Activated naive CD8-positive, alpha-beta T cell treated with anti-CD3 and anti-CD28 coated beads for 36 hours (primary cell): ENCODE data around the gene CMTM5. TPM values are rescaled to one million over a fixed set of nuclear protein-coding genes. Genes with fewer than 3 reads are reported as not detected.

Experiments used
- DNase-seq: peaks from one replicate; pipeline ENCODE4 v3.0.0; 2021
- H3K27ac Mint-ChIP-seq: one replicate; pipeline ENCODE4 v1.8.0; 2022; ENCODE audit warnings: mild to moderate bottlenecking, moderate library complexity, mixed read lengths
- H3K27me3 Mint-ChIP-seq: one replicate; pipeline ENCODE4 v1.8.0; 2022; ENCODE audit warnings: mild to moderate bottlenecking, mixed read lengths
- H3K36me3 Mint-ChIP-seq: one replicate; pipeline ENCODE4 v1.8.0; 2021; ENCODE audit warnings: mild to moderate bottlenecking, mixed read lengths
- H3K4me1 Mint-ChIP-seq: one replicate; pipeline ENCODE4 v1.8.0; 2021; ENCODE audit warnings: mixed read lengths
- H3K4me3 Mint-ChIP-seq: one replicate; pipeline ENCODE4 v1.8.0; 2022; ENCODE audit warnings: mild to moderate bottlenecking, moderate library complexity, mixed read lengths
- H3K9me3 Mint-ChIP-seq: one replicate; pipeline ENCODE4 v1.8.0; 2022; ENCODE audit warnings: mixed read lengths
- total RNA-seq, 2 experiments: library from RNA; stranded (reverse); gene quantifications; one replicate each; pipeline ENCODE4 v1.2.3, GENCODE V29; 2021

CMTM5 gene
- total RNA-seq, result not detected

GRCh38 chr14:23376482-23377197, at the start of gene CMTM5:
CMTM5 (plus strand) TSS chr14:23377046; CDS start chr14:23377252, 206 bp downstream.
- Mint-ChIP-seq H3K36me3 (no peaks in the 10 kb centered on the region), H3K27me3 (peaks cover 3% of the 10 kb centered on the region), H3K27ac (no peak within 1 kb of the TSS), H3K4me1 (peaks cover 2% of the 10 kb centered on the region), H3K4me3 (no peak within 1 kb of the TSS), H3K9me3 (no peaks in the 10 kb centered on the region)
- no peak for DNase-seq

GRCh38 chr14:23327947-23328744, 48.7 kb upstream of the CMTM5 start:
- no peak overlapping the region for H3K27ac Mint-ChIP-seq
- DNase-seq, result peak; percentile 55
- peaks cover 10% of the 10 kb centered on the region for H3K4me1 Mint-ChIP-seq
- H3K27me3 Mint-ChIP-seq, result no peaks in the 10 kb centered on the region
- peaks cover 9% of the 10 kb centered on the region for H3K36me3 Mint-ChIP-seq
- H3K9me3 Mint-ChIP-seq, result no peaks in the 10 kb centered on the region
- H3K4me3 Mint-ChIP-seq, result no peak overlapping the region

GRCh38 chr14:23335623-23336022, 41.2 kb upstream of the CMTM5 start:
- no peak for DNase-seq
- H3K27me3 Mint-ChIP-seq, result peaks cover 30% of the 10 kb centered on the region

DNA sequence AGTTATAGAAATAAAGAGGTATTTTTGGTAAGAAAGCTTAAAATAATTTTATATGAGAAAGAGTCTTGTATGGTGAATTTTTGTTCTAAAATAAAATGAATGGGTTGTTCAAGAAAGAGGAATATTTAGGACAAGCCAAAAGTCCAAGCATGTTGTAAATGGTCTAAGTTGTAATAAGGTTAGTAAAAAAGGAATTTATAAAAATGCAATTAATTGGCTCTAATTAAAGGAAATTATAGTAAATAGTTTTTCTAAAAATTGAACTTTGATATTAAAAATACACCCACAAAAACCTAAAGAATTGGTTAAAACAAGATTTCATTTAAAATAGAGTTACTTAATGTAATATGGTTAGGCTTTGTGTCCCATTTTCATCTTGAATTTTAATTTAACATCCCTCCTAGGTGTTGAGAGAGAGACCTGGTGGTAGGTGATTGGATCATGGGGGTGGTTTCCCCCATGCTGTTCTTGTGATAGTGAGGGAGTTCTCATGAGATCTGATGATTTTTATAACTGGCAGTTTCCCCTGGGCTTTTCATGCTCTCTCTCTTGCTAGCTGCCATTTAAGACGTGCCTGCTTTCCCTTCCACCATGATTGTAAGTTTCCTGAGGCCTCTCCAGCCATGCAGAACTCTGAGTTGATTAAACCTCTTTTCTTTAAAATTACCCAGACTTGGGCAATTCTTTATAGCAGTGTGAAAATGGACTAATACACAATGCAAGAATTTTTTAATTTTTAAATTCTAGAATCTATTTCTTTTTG, 37.2 kb upstream of the CMTM5 start:
- H3K27ac Mint-ChIP-seq, result no peak overlapping the region
- peaks cover 2% of the 10 kb centered on the region for H3K9me3 Mint-ChIP-seq
- DNase-seq, result no peak
- no peak overlapping the region for H3K4me3 Mint-ChIP-seq
- H3K4me1 Mint-ChIP-seq, result no peaks in the 10 kb centered on the region
- H3K36me3 Mint-ChIP-seq, result no peaks in the 10 kb centered on the region
- H3K27me3 Mint-ChIP-seq, result peaks cover 28% of the 10 kb centered on the region

More at GRCh38 chr14:23335623-23336022, 41.2 kb upstream of the CMTM5 start:
- Mint-ChIP-seq H3K4me1 (no peaks in the 10 kb centered on the region), H3K9me3 (peaks cover 2% of the 10 kb centered on the region), H3K36me3 (no peaks in the 10 kb centered on the region), H3K27ac (no peak overlapping the region), H3K4me3 (no peak overlapping the region)

GRCh38 chr14:23344481-23344880, 32.4 kb upstream of the CMTM5 start:
- H3K36me3 Mint-ChIP-seq, result no peaks in the 10 kb centered on the region
- no peaks in the 10 kb centered on the region for H3K9me3 Mint-ChIP-seq
- no peak for DNase-seq
- H3K4me1 Mint-ChIP-seq, result no peaks in the 10 kb centered on the region
- no peak overlapping the region for H3K4me3 Mint-ChIP-seq
- no peak overlapping the region for H3K27ac Mint-ChIP-seq
- no peaks in the 10 kb centered on the region for H3K27me3 Mint-ChIP-seq

DNA sequence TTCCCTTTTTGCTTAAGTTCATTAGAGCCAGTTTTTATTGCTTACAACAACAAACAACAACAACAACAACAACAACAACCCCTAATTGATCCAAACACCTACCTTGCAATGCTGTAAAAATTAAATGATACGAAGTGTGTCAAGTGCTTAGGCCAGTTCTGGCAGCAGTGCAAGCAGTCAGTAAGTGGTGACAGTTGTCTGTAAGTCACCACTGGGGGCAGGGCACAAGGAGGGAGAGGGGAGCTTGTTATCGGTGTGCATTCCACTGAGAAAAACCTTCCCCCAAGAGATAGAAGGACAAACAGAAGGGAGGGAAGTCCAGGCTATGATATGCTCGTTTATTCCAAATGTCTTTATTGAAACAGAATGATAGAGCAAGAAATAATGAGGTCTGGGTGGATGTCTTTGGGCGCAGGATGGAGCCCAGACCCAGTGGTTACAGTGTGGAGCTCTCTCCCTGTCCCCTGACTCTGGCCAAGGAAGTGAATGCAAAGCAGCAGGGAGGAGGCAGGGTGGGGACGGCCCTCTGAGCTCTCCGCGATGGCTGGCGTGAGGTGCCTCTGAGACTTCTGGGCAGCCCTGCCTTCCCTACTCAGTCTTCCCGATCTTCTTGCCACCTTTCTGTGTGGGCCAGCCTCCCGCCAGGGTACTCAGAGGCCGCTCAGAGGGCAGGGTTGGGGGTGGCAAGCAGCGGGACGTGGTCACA, 30.7 kb upstream of the CMTM5 start:
- Mint-ChIP-seq H3K36me3 (peaks cover 2% of the 10 kb centered on the region), H3K27ac (no peak overlapping the region), H3K27me3 (peaks cover 3% of the 10 kb centered on the region), H3K9me3 (no peaks in the 10 kb centered on the region), H3K4me3 (no peak overlapping the region), H3K4me1 (peaks cover 1% of the 10 kb centered on the region)
- DNase-seq, result no peak

GRCh38 chr14:23346693-23347405, 30.0 kb upstream of the CMTM5 start:
- H3K36me3 Mint-ChIP-seq, result peaks cover 2% of the 10 kb centered on the region
- no peaks in the 10 kb centered on the region for H3K9me3 Mint-ChIP-seq
- H3K27ac Mint-ChIP-seq, result no peak overlapping the region
- peaks cover 4% of the 10 kb centered on the region for H3K4me1 Mint-ChIP-seq
- no peak for DNase-seq
- H3K27me3 Mint-ChIP-seq, result peaks cover 5% of the 10 kb centered on the region
- H3K4me3 Mint-ChIP-seq, result no peak overlapping the region

DNA sequence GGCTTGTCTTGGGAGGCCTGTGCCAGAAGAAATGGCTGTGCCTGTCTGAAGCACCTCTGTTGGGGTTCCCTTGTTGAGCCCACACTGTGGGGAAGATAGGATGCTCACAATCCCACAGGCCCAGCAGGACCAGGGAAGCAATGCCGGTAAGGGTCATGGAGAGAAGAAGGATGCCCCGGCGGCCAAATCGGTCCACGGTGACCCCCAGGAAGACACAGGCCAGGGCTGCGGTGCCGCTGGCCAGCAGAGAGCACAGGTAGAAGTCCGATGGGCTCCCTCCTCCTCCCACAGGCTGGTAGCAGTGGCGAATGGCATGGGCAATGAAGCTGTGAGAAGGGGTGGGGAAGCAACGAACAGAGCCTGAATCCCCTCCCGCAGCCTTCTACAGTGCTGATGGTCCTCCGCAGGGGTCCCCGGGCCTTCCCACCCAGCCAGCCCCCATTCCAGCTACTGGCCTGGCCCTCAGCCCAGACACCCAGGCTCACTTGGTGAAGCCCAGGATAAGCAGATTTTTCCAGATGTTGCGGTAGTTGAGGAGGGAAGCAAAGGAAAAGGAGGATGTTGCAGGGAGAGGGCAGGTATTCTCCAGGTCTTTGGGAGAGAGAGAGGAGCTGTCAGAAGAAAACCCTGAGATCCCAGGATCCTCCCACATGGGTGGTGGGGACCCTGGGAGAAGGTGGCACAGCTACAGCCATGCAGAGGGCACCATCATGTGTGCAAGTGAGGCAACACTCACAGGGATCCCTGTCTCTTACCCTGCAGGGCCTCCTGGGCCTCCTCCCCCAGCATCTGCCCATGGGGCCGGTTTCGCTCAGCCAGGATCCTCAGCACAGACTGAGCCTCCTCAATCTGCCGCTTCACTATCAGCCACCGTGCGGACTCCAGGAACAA, 29.2 kb upstream of the CMTM5 start:
- Mint-ChIP-seq H3K4me1 (peaks cover 4% of the 10 kb centered on the region), H3K9me3 (no peaks in the 10 kb centered on the region), H3K4me3 (no peak overlapping the region), H3K27me3 (peaks cover 7% of the 10 kb centered on the region), H3K27ac (no peak overlapping the region), H3K36me3 (peaks cover 2% of the 10 kb centered on the region)
- no peak for DNase-seq

GRCh38 chr14:23348297-23348655, 28.6 kb upstream of the CMTM5 start:
- no peak overlapping the region for H3K4me3 Mint-ChIP-seq
- DNase-seq, result no peak
- peaks cover 6% of the 10 kb centered on the region for H3K4me1 Mint-ChIP-seq
- H3K9me3 Mint-ChIP-seq, result no peaks in the 10 kb centered on the region
- H3K27me3 Mint-ChIP-seq, result peaks cover 12% of the 10 kb centered on the region
- peaks cover 2% of the 10 kb centered on the region for H3K36me3 Mint-ChIP-seq
- H3K27ac Mint-ChIP-seq, result no peak overlapping the region

GRCh38 chr14:23349156-23349845, 27.5 kb upstream of the CMTM5 start:
- H3K27me3 Mint-ChIP-seq, result peaks cover 22% of the 10 kb centered on the region
- H3K9me3 Mint-ChIP-seq, result no peaks in the 10 kb centered on the region
- H3K36me3 Mint-ChIP-seq, result peaks cover 2% of the 10 kb centered on the region
- DNase-seq, result no peak
- H3K27ac Mint-ChIP-seq, result no peak overlapping the region
- H3K4me1 Mint-ChIP-seq, result peaks cover 6% of the 10 kb centered on the region
- H3K4me3 Mint-ChIP-seq, result no peak overlapping the region

- H3K4me1 Mint-ChIP-seq, result peaks cover 6% of the 10 kb centered on the region
- peak overlapping the region; percentile 73 for H3K4me3 Mint-ChIP-seq
- DNase-seq, result no peak
- peaks cover 23% of the 10 kb centered on the region for H3K27me3 Mint-ChIP-seq
- no peak overlapping the region for H3K27ac Mint-ChIP-seq
- H3K9me3 Mint-ChIP-seq, result no peaks in the 10 kb centered on the region
- peaks cover 2% of the 10 kb centered on the region for H3K36me3 Mint-ChIP-seq
These were observed 25.0 kb upstream of the CMTM5 start for GRCh38 chr14:23351681-23352505.
